Esophagus muscularis mucosa (tissue), 4 donors: Measurements from ENCODE around the gene PCDH17. TPM values are rescaled to one million over a fixed set of nuclear protein-coding genes. Genes with fewer than 3 reads are reported as not detected.

Experiments
- DNase-seq: peaks from one replicate; pipeline ENCODE4 v3.0.0-alpha.2; 2017; ENCODE audit errors: extremely low spot score
- H3K27ac ChIP-seq, 4 donors: fragments of 200-600 bp; sonication (generic); replicated peaks in 1 of 4; 1 replicate in 3 of 4; 2 replicates in 1 of 4; pipeline ENCODE4 v1.5.1; 2016 to 2019; ENCODE audit warnings: mild to moderate bottlenecking in 1 of 4
- H3K27me3 ChIP-seq, 4 donors: fragments of 200-600 bp; sonication (generic); one replicate each; pipeline versions ENCODE4 v1.5.1 to v1.6.0; 2016 to 2019
- H3K36me3 ChIP-seq, 4 donors: fragments of 200-600 bp; sonication (generic); one replicate each; pipeline ENCODE4 v1.5.1; 2016 to 2019
- H3K4me1 ChIP-seq, 4 donors: fragments of 200-600 bp; sonication (generic); one replicate each; pipeline ENCODE4 v1.5.1; 2016 to 2019
- H3K4me3 ChIP-seq, 4 donors: fragments of 200-600 bp; sonication (generic); 1 replicate in 2 of 4; 2 replicates in 2 of 4; pipeline ENCODE4 v1.5.1; 2016 to 2019; ENCODE audit warnings: mild to moderate bottlenecking in 4 of 4, moderate library complexity in 1 of 4
- H3K9me3 ChIP-seq, 4 donors: fragments of 200-600 bp; sonication (generic); 1 replicate in 3 of 4; 2 replicates in 1 of 4; pipeline ENCODE4 v1.5.1; 2016 to 2019
- EP300 ChIP-seq: sonication (generic); formaldehyde crosslinking; IDR thresholded peaks from one replicate; pipeline ENCODE4 v1.6.1; 2017; ENCODE audit warnings: antibody characterized with exemption
- POLR2A ChIP-seq: fragments of 450-650 bp; IDR thresholded peaks from one replicate; pipeline ENCODE4 v1.6.1; 2017; ENCODE audit warnings: antibody characterized with exemption, moderate library complexity, mild to moderate bottlenecking, low read depth
- POLR2AphosphoS5 ChIP-seq, 2 donors: sonication (generic); formaldehyde crosslinking; IDR thresholded peaks; one replicate each; pipeline ENCODE4 v1.6.1; 2017; ENCODE audit warnings: antibody characterized with exemption in 2 of 2
- WGBS: methylation state at CpG from one replicate; pipeline ENCODE4 v1.1.5; 2018; 5-methylcytosine and 5-hydroxymethylcytosine counted together
- intact Hi-C: fragments of 100-400 bp; cut with DNase I; formaldehyde crosslinking; loops from one replicate; pipeline ENCODE4 v1.15.1; 2023
- total RNA-seq, 4 donors: library from RNA; depleted of rRNA; stranded (reverse); fragments of >200 nt; gene quantifications; one replicate each; pipeline versions ENCODE4 v1.1.0 to v1.2.1, GENCODE V29; 2016
- TF ChIP-seq, protein P1 (sequence below), 3 experiments: fragments of 200-600 bp in 2 of 3; fragments of 450-650 bp in 1 of 3; sonication (generic) in 2 of 3; IDR thresholded peaks; one replicate each; pipeline ENCODE4 v1.5.1; 2017 to 2019; ENCODE audit warnings: antibody characterized with exemption in 3 of 3, mild to moderate bottlenecking in 2 of 3, moderate library complexity in 1 of 3

Gene PCDH17
- total RNA-seq, 4 donors from 2014 or later: 5.0 to 9.5 (median 8.3) TPM

DNA sequence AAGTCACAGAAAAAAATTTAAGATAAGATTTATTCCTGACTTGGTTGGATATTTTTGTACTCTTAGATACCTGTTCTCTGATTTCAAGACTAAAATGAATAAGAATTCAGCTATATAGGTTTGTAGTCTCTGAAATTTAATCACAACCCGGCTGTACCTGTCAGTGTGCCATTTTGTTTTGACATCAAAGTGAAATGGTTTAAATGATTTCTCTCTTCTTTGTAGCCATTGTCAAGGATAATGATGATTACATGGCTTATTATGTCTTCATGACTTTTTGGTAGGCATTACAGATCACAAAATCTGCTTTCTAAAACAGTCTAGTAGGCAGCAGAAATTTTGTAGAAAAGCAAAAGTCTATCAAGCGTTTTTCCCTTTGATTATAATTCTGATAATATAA is 72.5 kb downstream of the PCDH17 start:
- TF ChIP-seq, protein P1, sequence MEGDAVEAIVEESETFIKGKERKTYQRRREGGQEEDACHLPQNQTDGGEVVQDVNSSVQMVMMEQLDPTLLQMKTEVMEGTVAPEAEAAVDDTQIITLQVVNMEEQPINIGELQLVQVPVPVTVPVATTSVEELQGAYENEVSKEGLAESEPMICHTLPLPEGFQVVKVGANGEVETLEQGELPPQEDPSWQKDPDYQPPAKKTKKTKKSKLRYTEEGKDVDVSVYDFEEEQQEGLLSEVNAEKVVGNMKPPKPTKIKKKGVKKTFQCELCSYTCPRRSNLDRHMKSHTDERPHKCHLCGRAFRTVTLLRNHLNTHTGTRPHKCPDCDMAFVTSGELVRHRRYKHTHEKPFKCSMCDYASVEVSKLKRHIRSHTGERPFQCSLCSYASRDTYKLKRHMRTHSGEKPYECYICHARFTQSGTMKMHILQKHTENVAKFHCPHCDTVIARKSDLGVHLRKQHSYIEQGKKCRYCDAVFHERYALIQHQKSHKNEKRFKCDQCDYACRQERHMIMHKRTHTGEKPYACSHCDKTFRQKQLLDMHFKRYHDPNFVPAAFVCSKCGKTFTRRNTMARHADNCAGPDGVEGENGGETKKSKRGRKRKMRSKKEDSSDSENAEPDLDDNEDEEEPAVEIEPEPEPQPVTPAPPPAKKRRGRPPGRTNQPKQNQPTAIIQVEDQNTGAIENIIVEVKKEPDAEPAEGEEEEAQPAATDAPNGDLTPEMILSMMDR (IDR thresholded peaks at IDR 0.05): no peak
- TF ChIP-seq EP300: no peak
- TF ChIP-seq POLR2AphosphoS5 (IDR thresholded peaks at IDR 0.05): no peak
- TF ChIP-seq POLR2A: no peak
- H3K36me3 ChIP-seq: no peaks in the 10 kb centered on the region
- intact Hi-C loops: no loop called here
- no peaks in the 10 kb centered on the region for H3K4me1 ChIP-seq
- no peak for DNase-seq
- no peaks in the 10 kb centered on the region for H3K9me3 ChIP-seq
- H3K27ac ChIP-seq: no peak overlapping the region
- H3K27me3 ChIP-seq: no peaks in the 10 kb centered on the region
- H3K4me3 ChIP-seq: no peak overlapping the region
- 93% methylated on average over 2 of the region's 2 CpGs for WGBS

GRCh38 chr13:57716295-57716694 is 84.8 kb downstream of the PCDH17 start:
- intact Hi-C loops: no loop called here
- 73% methylated on average over 3 of the region's 3 CpGs for WGBS
- TF ChIP-seq, protein P1 (IDR thresholded peaks at IDR 0.05): no peak
- Histone ChIP-seq H3K36me3 (no peaks in the 10 kb centered on the region), H3K9me3 (no peaks in the 10 kb centered on the region), H3K4me3 (no peak overlapping the region), H3K27me3 (no peaks in the 10 kb centered on the region), H3K4me1 (no peaks in the 10 kb centered on the region), H3K27ac (no peak overlapping the region)
- DNase-seq: no peak

- intact Hi-C loops: no loop called here
- no peaks in the 10 kb centered on the region for H3K9me3 ChIP-seq
Measured at GRCh38 chr13:57724486-57725272, 93.1 kb downstream of the PCDH17 start.

DNA sequence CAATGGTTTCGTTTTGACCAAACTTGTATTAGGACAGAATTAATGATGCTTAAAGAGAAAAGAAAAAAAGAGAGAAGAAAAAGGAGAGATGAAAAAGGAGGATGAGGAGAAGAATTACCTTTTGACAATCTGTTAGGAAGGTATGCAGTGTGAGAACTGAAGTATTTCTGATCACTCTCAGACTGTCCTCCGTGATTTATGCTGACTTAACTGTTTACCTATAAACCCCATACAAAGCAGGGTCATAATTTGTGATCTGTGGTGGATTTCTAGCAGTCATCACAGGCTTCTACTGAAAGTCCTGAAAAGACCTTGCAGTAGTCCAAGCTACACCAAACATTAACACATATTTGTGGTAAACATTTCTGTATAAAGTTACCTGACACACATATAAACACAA is 93.9 kb downstream of the PCDH17 start:
- no peaks in the 10 kb centered on the region for H3K4me1 ChIP-seq
- H3K9me3 ChIP-seq: no peaks in the 10 kb centered on the region
- H3K27me3 ChIP-seq: no peaks in the 10 kb centered on the region
- H3K4me3 ChIP-seq: no peak overlapping the region
- no peak for DNase-seq
- intact Hi-C loops: no loop called here
- WGBS: 83% methylated on average over 2 of the region's 2 CpGs
- H3K27ac ChIP-seq: no peak overlapping the region
- H3K36me3 ChIP-seq: peaks cover 0 to 6% (median 0%) of the 10 kb centered on the region in 4 donors
- no peak for TF ChIP-seq EP300
- TF ChIP-seq POLR2A: no peak
- no peak for TF ChIP-seq POLR2AphosphoS5 (IDR thresholded peaks at IDR 0.05)
- TF ChIP-seq, protein P1 (IDR thresholded peaks at IDR 0.05): no peak

More at GRCh38 chr13:57724486-57725272, 93.1 kb downstream of the PCDH17 start:
- H3K36me3 ChIP-seq: peaks cover 0 to 6% (median 0%) of the 10 kb centered on the region in 4 donors
- no peak overlapping the region for H3K4me3 ChIP-seq
- DNase-seq: no peak
- no peak for TF ChIP-seq POLR2AphosphoS5 (IDR thresholded peaks at IDR 0.05)
- TF ChIP-seq, protein P1 (IDR thresholded peaks at IDR 0.05): no peak
- TF ChIP-seq EP300: no peak
- no peak for TF ChIP-seq POLR2A
- 83% methylated on average over 11 of the region's 12 CpGs for WGBS
- H3K4me1 ChIP-seq: no peaks in the 10 kb centered on the region
- no peaks in the 10 kb centered on the region for H3K27me3 ChIP-seq
- H3K27ac ChIP-seq: no peak overlapping the region

DNA sequence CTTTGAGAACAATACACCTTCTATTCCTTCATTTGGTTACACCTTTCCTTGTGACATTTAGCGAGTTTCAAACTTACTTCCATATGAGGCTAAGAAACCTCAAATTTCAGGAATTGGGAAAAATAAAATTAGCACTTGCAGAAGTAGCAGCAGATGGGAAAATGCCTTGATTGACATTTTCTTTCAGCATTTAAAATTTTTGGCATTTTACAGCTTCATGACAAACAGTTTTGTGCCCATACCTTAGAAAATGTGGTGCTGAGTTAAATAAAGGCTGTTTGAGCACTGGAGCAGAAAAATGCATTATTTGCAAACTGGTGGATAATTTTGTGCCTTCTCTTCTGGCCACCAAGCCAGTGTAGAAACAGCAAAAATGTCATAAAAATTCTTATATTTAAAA is 95.4 kb downstream of the PCDH17 start:
- intact Hi-C loops: no loop called here
- TF ChIP-seq POLR2A (no peak), POLR2AphosphoS5 (IDR thresholded peaks at IDR 0.05) (no peak), EP300 (no peak)
- TF ChIP-seq, protein P1 (IDR thresholded peaks at IDR 0.05): no peak

More for the DNA sequence above, 95.4 kb downstream of the PCDH17 start:
- no peak overlapping the region for H3K27ac ChIP-seq
- 88% methylated on average over 1 of the region's 1 CpG for WGBS
- H3K9me3 ChIP-seq: no peaks in the 10 kb centered on the region
- H3K27me3 ChIP-seq: no peaks in the 10 kb centered on the region
- H3K4me1 ChIP-seq: no peaks in the 10 kb centered on the region
- DNase-seq: no peak
- H3K36me3 ChIP-seq: peaks cover 0 to 6% (median 0%) of the 10 kb centered on the region in 4 donors
- H3K4me3 ChIP-seq: no peak overlapping the region
